Heart left ventricle (tissue), 13 donors: ENCODE measurements around the gene BICRAL.

Experiments
- POLR2A ChIP-seq, 2 donors: fragments of 450-650 bp; IDR thresholded peaks; one replicate each; pipeline ENCODE4 v1.6.1; 2017; ENCODE audit warnings: antibody characterized with exemption in 2 of 2, mild to moderate bottlenecking in 2 of 2, moderate library complexity in 2 of 2
- TF ChIP-seq, protein P1 (sequence below), 12 donors: fragments of 200-600 bp; sonication (generic) in 4 of 12; IDR thresholded peaks; one replicate each; pipeline versions ENCODE4 v1.5.0 to v1.8.0; 2018 to 2022; ENCODE audit warnings: antibody characterized with exemption in 12 of 12, mild to moderate bottlenecking in 5 of 12
- donor health status: ischemic (EF 13 %, LVEDD 7.1; RV severe dilation, severe dysfunction).
- donor health status: DM: no; HTN: yes; CAD: no.
- donor health status: DM: no; HTN: no; CAD: no.
- donor health status: ischemic (EF 25% LVEDD 6.9; RV normal size, moderate dysfunction).
- donor health status: ischemic (EF 25% LVEDD 5.7; RV mildly dilated, moderate dysfunction).
- donor health status: ischemic (EF 35%, LVEDD 5.7; RV mildly dilated, moderate dysfunction).
- donor health status: nonischemic (EF 11% LVEDD 7.7; RV severe dilation, severe dysfunction).
- donor health status: DM: yes; HTN: yes; CAD: no.
- donor health status: PGD.
- donor health status: ischemic (EF 29% LVEDD 5.4; RV normal size, mild dysfunction).
- donor health status: nonischemic (EF 23%, LVEDD 6.1; RV moderate dilation, normal function).

DNA sequence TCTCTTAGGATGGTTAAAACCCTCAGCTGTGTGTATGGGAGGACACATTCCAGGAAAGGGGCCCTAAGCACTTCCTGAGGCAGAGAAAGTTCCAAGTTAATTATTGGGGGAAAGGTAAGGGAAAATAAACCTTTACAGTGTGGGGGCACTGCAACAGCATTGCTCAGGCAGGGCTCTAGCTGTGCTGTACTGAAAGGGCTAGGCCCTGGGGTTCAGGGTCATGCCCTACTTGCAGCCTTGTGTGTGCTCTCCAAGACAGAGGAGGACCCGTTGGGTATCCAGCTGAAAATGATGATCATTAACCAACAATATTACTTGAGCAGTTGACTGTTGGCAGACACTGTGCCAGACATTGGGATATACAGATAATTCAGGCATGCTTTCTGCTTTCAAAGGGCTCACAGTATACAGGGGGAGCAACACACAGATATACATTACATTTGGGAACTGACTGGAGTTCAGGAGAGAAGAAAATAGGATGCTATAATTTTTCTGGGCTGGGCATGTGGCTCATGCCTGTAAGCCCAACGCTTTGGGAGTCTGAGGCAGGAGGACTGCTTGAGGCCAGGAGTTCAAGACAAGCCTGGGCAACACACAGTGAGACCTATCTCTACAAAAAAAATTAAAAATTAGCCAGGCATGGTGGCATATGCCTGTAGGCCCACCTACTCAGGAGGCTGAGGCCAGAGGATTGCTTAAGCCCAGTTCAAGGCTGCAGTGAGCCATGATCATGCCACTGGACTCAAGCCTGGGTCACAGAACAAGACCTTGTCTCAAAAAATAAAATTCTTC is 88.5 kb downstream of the BICRAL start:
- TF ChIP-seq, protein P1, sequence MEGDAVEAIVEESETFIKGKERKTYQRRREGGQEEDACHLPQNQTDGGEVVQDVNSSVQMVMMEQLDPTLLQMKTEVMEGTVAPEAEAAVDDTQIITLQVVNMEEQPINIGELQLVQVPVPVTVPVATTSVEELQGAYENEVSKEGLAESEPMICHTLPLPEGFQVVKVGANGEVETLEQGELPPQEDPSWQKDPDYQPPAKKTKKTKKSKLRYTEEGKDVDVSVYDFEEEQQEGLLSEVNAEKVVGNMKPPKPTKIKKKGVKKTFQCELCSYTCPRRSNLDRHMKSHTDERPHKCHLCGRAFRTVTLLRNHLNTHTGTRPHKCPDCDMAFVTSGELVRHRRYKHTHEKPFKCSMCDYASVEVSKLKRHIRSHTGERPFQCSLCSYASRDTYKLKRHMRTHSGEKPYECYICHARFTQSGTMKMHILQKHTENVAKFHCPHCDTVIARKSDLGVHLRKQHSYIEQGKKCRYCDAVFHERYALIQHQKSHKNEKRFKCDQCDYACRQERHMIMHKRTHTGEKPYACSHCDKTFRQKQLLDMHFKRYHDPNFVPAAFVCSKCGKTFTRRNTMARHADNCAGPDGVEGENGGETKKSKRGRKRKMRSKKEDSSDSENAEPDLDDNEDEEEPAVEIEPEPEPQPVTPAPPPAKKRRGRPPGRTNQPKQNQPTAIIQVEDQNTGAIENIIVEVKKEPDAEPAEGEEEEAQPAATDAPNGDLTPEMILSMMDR (IDR thresholded peaks at IDR 0.05), result no peak
- no peak for TF ChIP-seq POLR2A (IDR thresholded peaks at IDR 0.05)
